H9 (cell line): Measurements from ENCODE around the gene HLA-DMA. TPM values are rescaled to one million over a fixed set of nuclear protein-coding genes. Genes with fewer than 3 reads are reported as not detected.

Experiments
- DNase-seq: peaks from one replicate; pipeline ENCODE4 v3.0.0-alpha.2; 2017
- H2AFZ ChIP-seq: one replicate; pipeline ENCODE4 v1.6.1; 2013; ENCODE audit warnings: mild to moderate bottlenecking, low read length, control low read depth, moderate library complexity
- H2AK5ac ChIP-seq: 2 replicates; pipeline ENCODE4 v1.6.1; 2013; ENCODE audit warnings: low read length, control low read depth, mixed read lengths; ENCODE audit not compliant: insufficient read length
- H2BK120ac ChIP-seq: one replicate; pipeline ENCODE4 v1.6.1; 2013; ENCODE audit warnings: low read depth, mild to moderate bottlenecking, low read length, control low read depth, inconsistent platforms; ENCODE audit not compliant: poor library complexity, severe bottlenecking
- H2BK12ac ChIP-seq: 2 replicates; pipeline ENCODE4 v1.6.1; 2013; ENCODE audit warnings: low read length, control low read depth, mixed read lengths, low read depth; ENCODE audit not compliant: insufficient read length
- H2BK15ac ChIP-seq: 2 replicates; pipeline ENCODE4 v1.6.1; 2013; ENCODE audit warnings: low read depth, low read length, control low read depth
- H2BK20ac ChIP-seq: one replicate; pipeline ENCODE4 v1.6.1; 2013; ENCODE audit warnings: low read depth, mild to moderate bottlenecking, low read length, control low read depth, inconsistent platforms; ENCODE audit not compliant: poor library complexity, severe bottlenecking
- H2BK5ac ChIP-seq: 2 replicates; pipeline ENCODE4 v1.6.1; 2013; ENCODE audit warnings: low read length, control low read depth, mixed read lengths; ENCODE audit not compliant: insufficient read length
- H3K14ac ChIP-seq: 2 replicates; pipeline ENCODE4 v1.6.1; 2013; ENCODE audit warnings: low read length, control low read depth; ENCODE audit not compliant: insufficient read depth
- H3K18ac ChIP-seq: 2 replicates; pipeline ENCODE4 v1.6.1; 2013; ENCODE audit warnings: low read depth, mild to moderate bottlenecking, mixed read lengths, low read length, control low read depth; ENCODE audit not compliant: insufficient read length
- H3K23ac ChIP-seq: 2 replicates; pipeline ENCODE4 v1.6.1; 2013; ENCODE audit warnings: low read length, control low read depth, mixed read lengths, low read depth; ENCODE audit not compliant: insufficient read length
- H3K23me2 ChIP-seq: 2 replicates; pipeline ENCODE4 v1.6.1; 2013; ENCODE audit warnings: low read depth, mild to moderate bottlenecking, mixed read lengths, low read length, control low read depth; ENCODE audit not compliant: insufficient read length, poor library complexity, severe bottlenecking
- H3K27ac ChIP-seq: 2 replicates; pipeline ENCODE4 v1.5.1; 2013; ENCODE audit warnings: low read length, control low read depth, mixed read lengths, low read depth; ENCODE audit not compliant: insufficient read length
- H3K27me3 ChIP-seq: 2 replicates; pipeline ENCODE4 v1.6.1; 2013; ENCODE audit warnings: low read length, control low read depth, inconsistent platforms; ENCODE audit not compliant: insufficient read depth
- H3K4ac ChIP-seq: 2 replicates; pipeline ENCODE4 v1.6.1; 2013; ENCODE audit warnings: low read depth, mild to moderate bottlenecking, control low read depth, inconsistent platforms, low read length, moderate library complexity
- H3K4me1 ChIP-seq: 2 replicates; pipeline ENCODE4 v1.6.1; 2013; ENCODE audit warnings: low read length, control low read depth, inconsistent platforms; ENCODE audit not compliant: insufficient read depth
- H3K4me2 ChIP-seq: 2 replicates; pipeline ENCODE4 v1.6.1; 2013; ENCODE audit warnings: low read length, control low read depth, mixed read lengths; ENCODE audit not compliant: insufficient read length, insufficient read depth
- H3K56ac ChIP-seq: 2 replicates; pipeline ENCODE4 v1.6.1; 2013; ENCODE audit warnings: low read depth, mild to moderate bottlenecking, mixed read lengths, low read length, control low read depth; ENCODE audit not compliant: insufficient read length
- H3K79me1 ChIP-seq: 2 replicates; pipeline ENCODE4 v1.6.1; 2013; ENCODE audit warnings: low read depth, mild to moderate bottlenecking, moderate library complexity, low read length, control low read depth, inconsistent platforms; ENCODE audit not compliant: insufficient read depth, poor library complexity, severe bottlenecking
- H3K79me2 ChIP-seq: 2 replicates; pipeline ENCODE4 v1.6.1; 2013; ENCODE audit warnings: low read length, control low read depth, inconsistent platforms; ENCODE audit not compliant: insufficient read depth
- H3K9ac ChIP-seq: 2 replicates; pipeline ENCODE4 v1.6.1; 2013; ENCODE audit warnings: low read length, control low read depth, mixed read lengths; ENCODE audit not compliant: insufficient read length; ENCODE audit errors: extremely low read depth
- H3K9me3 ChIP-seq: one replicate; pipeline ENCODE4 v1.6.1; 2013; ENCODE audit warnings: low read depth, low read length, inconsistent platforms; ENCODE audit not compliant: control insufficient read depth
- H3T11ph ChIP-seq: one replicate; pipeline ENCODE4 v1.6.1; 2013; ENCODE audit warnings: mild to moderate bottlenecking, low read length, control low read depth, inconsistent platforms
- H4K20me1 ChIP-seq: one replicate; pipeline ENCODE4 v1.6.1; 2013; ENCODE audit not compliant: control insufficient read depth, insufficient read length, insufficient read depth
- H4K5ac ChIP-seq: 2 replicates; pipeline ENCODE4 v1.6.1; 2013; ENCODE audit warnings: low read depth, mild to moderate bottlenecking, mixed read lengths, low read length, control low read depth; ENCODE audit not compliant: insufficient read length
- H4K8ac ChIP-seq: replicated peaks from 2 replicates; pipeline ENCODE4 v1.6.1; 2013; ENCODE audit warnings: low read length, control low read depth, mixed read lengths, low read depth; ENCODE audit not compliant: insufficient read length
- H4K91ac ChIP-seq: 2 replicates; pipeline ENCODE4 v1.6.1; 2013; ENCODE audit warnings: low read depth, mild to moderate bottlenecking, moderate library complexity, mixed read lengths, low read length, control low read depth; ENCODE audit not compliant: insufficient read length
- H3K27ac Mint-ChIP-seq, 3 experiments: 2 replicates in 2 of 3; 3 replicates in 1 of 3; pipeline ENCODE4 v1.8.0; 2020 to 2021; ENCODE audit warnings: mixed read lengths in 3 of 3, mild to moderate bottlenecking in 1 of 3, moderate library complexity in 1 of 3
- H3K27me3 Mint-ChIP-seq: 2 replicates; pipeline ENCODE4 v1.8.0; 2021; ENCODE audit warnings: low read depth, mild to moderate bottlenecking, moderate library complexity, mixed read lengths
- H3K36me3 Mint-ChIP-seq, 3 experiments: 2 replicates in 2 of 3; 3 replicates in 1 of 3; pipeline ENCODE4 v1.8.0; 2020 to 2021; ENCODE audit warnings: low read depth in 3 of 3, mixed read lengths in 3 of 3; ENCODE audit not compliant: insufficient read depth in 1 of 3
- H3K4me1 Mint-ChIP-seq, 2 experiments: 2 replicates each; pipeline ENCODE4 v1.8.0; 2020; ENCODE audit warnings: mixed read lengths in 2 of 2
- H3K4me3 Mint-ChIP-seq, 2 experiments: 2 replicates in 1 of 2; 3 replicates in 1 of 2; pipeline ENCODE4 v1.8.0; 2020 to 2021; ENCODE audit warnings: mild to moderate bottlenecking in 2 of 2, mixed read lengths in 2 of 2, moderate library complexity in 1 of 2
- H3K9me3 Mint-ChIP-seq, 2 experiments: 2 replicates in 1 of 2; 3 replicates in 1 of 2; pipeline ENCODE4 v1.8.0; 2020; ENCODE audit warnings: mild to moderate bottlenecking in 2 of 2, mixed read lengths in 2 of 2, moderate library complexity in 1 of 2
- WGBS: extraction: QIAGEN DNeasy Blood & Tissue Kit; methylation state at CpG from one replicate; pipeline ENCODE4 v1.1.7; 2013; ENCODE audit warnings: missing lambda C conversion rate, low lambda C conversion rate, mixed read lengths; ENCODE audit not compliant: insufficient read length; ENCODE audit errors: extremely low coverage; 5-methylcytosine and 5-hydroxymethylcytosine counted together
- total RNA-seq: library from RNA; stranded (reverse); gene quantifications from 2 replicates; pipeline ENCODE4 v1.2.1, GENCODE V29; 2021
- TF ChIP-seq, protein P1 (sequence below): fragments of 200-600 bp; sonication (generic); conservative IDR thresholded peaks from 3 replicates; pipeline ENCODE4 v1.8.0; 2021; ENCODE audit warnings: antibody characterized with exemption, mild to moderate bottlenecking

The HLA-DMA gene
- total RNA-seq, 1 experiment from 2014 or later, result 7.5 TPM

DNA sequence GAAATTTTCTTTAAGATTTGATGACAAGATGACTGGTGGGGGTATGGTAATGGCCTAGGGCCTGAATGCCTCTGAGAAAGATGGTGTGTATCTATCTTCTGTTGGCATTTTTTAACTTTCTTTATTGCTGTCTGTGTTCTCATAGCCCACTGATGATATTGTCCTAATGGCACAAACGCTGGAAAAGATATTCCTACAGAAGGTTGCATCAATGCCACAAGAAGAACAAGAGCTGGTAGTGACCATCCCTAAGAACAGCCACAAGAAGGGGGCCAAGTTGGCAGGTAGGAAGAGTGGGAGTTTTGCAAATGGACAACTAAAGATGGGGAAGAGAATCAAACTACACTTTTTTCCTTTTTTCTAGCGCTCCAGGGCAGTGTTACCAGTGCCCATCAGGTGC lies 23.0 kb upstream of the HLA-DMA start:
- peaks cover 41% of the 10 kb centered on the region for H3K79me2 ChIP-seq
- H3K18ac ChIP-seq, result no peak overlapping the region
- H3K4me3 Mint-ChIP-seq, result peak overlapping the region; percentile 96
- TF ChIP-seq, protein P1, sequence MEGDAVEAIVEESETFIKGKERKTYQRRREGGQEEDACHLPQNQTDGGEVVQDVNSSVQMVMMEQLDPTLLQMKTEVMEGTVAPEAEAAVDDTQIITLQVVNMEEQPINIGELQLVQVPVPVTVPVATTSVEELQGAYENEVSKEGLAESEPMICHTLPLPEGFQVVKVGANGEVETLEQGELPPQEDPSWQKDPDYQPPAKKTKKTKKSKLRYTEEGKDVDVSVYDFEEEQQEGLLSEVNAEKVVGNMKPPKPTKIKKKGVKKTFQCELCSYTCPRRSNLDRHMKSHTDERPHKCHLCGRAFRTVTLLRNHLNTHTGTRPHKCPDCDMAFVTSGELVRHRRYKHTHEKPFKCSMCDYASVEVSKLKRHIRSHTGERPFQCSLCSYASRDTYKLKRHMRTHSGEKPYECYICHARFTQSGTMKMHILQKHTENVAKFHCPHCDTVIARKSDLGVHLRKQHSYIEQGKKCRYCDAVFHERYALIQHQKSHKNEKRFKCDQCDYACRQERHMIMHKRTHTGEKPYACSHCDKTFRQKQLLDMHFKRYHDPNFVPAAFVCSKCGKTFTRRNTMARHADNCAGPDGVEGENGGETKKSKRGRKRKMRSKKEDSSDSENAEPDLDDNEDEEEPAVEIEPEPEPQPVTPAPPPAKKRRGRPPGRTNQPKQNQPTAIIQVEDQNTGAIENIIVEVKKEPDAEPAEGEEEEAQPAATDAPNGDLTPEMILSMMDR, result no peak
- H2BK20ac ChIP-seq, result no peak overlapping the region
- H4K91ac ChIP-seq, result no peak overlapping the region
- H3K14ac ChIP-seq, result no peak overlapping the region
- no peak overlapping the region for H3K23ac ChIP-seq
- no peak overlapping the region for H2BK12ac ChIP-seq
- H4K5ac ChIP-seq, result no peak overlapping the region
- no peak overlapping the region for H3T11ph ChIP-seq
- no peak overlapping the region for H3K27ac ChIP-seq
- WGBS, result no CpG with 5 or more reads among the region's 2 CpGs
- DNase-seq, result no peak
- peaks cover 93 to 99% (median 98%) of the 10 kb centered on the region in 3 experiments for H3K36me3 Mint-ChIP-seq
- H3K23me2 ChIP-seq, result peaks cover 16% of the 10 kb centered on the region
- H4K20me1 ChIP-seq, result no peaks in the 10 kb centered on the region
- H3K27me3 Mint-ChIP-seq, result peaks cover 4% of the 10 kb centered on the region
- no peaks in the 10 kb centered on the region for H3K4me1 ChIP-seq
- no peaks in the 10 kb centered on the region for H3K9me3 ChIP-seq
- no peak overlapping the region for H3K4ac ChIP-seq
- no peak overlapping the region for H3K4me2 ChIP-seq
- peaks cover 20% of the 10 kb centered on the region for H3K79me1 ChIP-seq
- H3K4me1 Mint-ChIP-seq, result peaks cover 23 to 53% of the 10 kb centered on the region in 2 experiments
- H2AFZ ChIP-seq, result no peak overlapping the region
- no peak overlapping the region for H3K56ac ChIP-seq
- H3K9me3 Mint-ChIP-seq, result peaks cover 7 to 11% of the 10 kb centered on the region in 2 experiments
- no peak overlapping the region for H3K9ac ChIP-seq
- no peak overlapping the region for H2BK15ac ChIP-seq
- H2BK5ac ChIP-seq, result no peak overlapping the region
- H3K27me3 ChIP-seq, result no peaks in the 10 kb centered on the region
- no peak overlapping the region for H2BK120ac ChIP-seq
- H4K8ac ChIP-seq, result no peak overlapping the region
- no peak overlapping the region for H2AK5ac ChIP-seq
- H3K27ac Mint-ChIP-seq, result peak overlapping the region in 1 of 3 experiments; percentile 65; a peak in 2 of 7 replicates
